GM21381 (cell line): ENCODE results near the gene RNF19B.

Experiments
- ATAC-seq: cut with Tn5 transposase; IDR thresholded peaks from one replicate; pipeline ENCODE4 v1.9.1; 2021; ENCODE audit warnings: mild to moderate bottlenecking, moderate library complexity; ENCODE audit not compliant: unreplicated experiment

RNF19B gene

DNA sequence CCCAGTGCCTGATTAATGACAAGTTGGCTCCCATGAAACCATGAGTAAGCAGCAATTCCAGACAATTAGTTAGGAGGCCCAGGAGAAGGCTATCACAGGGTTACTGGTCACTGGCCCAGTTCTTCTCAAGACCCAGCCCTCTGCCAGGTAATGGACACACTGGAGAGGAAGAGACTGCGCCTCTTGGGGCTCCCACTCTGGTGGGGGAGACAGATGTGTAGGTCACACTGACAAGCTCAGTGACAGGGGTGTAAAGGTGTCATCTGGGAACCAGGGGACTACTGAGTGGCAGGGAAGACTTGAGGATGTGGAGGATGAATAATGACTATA is 73.4 kb downstream of the RNF19B start:
- no peak for ATAC-seq

DNA sequence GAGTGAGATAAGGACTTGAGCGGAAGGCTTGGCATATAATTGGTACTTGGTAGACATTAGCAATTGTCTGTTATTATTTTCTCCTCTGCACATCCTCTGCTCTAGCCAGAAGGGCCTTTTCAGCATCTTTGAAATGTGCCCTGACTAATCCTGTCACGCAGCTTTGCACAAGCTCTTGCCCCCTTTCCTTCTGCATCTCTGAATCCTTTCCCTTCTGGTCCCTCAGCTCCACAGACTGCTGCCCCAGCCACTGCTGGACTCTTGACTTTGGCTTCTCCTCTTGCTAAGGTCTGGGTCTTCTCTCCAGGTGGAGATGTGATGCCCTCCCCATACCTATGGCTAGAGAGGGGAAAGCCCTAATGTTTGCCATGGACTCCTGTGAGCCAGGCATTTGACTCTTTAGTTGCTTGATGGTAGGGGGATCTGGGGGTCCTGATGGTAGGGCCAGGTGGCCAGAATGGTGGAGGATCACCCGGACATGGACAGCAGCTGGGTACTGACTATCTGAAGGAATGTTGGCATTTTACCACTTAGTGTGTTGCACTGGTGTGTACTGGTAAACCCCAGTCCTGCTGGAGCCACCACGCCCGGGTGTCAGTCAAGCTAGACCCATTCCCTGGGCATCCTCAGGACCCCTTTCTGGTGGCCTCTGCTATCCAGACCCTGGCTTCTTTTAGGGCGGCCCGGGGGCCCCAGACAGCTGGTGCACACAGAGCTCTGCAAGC is 73.9 kb downstream of the RNF19B start:
- no peak for ATAC-seq

DNA sequence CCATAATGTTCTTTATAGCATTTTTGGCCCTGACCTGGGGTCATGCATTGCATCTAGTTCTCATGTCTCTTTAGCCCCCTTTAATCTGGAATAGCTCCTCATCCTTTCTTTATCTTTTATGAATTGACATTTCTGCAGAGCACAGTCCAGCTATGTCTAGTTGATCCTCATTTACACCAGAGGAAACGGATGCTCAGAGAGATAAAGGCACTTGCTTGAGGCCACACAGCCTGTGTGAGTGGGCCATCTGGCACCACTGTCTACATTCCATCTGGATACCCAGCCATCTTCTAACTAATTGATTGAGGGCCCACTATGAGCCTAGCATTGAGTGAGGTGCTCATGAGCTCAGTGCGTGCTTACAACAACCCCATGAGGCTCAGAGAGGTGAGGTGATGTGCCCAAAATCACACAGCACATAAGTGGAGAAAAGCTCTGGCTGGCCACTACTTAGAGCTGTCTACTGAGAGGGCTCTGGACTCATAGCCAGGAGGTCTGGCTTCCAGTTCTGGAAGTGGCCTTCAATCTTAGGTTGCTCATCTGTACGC is 74.8 kb downstream of the RNF19B start:
- no peak for ATAC-seq

DNA sequence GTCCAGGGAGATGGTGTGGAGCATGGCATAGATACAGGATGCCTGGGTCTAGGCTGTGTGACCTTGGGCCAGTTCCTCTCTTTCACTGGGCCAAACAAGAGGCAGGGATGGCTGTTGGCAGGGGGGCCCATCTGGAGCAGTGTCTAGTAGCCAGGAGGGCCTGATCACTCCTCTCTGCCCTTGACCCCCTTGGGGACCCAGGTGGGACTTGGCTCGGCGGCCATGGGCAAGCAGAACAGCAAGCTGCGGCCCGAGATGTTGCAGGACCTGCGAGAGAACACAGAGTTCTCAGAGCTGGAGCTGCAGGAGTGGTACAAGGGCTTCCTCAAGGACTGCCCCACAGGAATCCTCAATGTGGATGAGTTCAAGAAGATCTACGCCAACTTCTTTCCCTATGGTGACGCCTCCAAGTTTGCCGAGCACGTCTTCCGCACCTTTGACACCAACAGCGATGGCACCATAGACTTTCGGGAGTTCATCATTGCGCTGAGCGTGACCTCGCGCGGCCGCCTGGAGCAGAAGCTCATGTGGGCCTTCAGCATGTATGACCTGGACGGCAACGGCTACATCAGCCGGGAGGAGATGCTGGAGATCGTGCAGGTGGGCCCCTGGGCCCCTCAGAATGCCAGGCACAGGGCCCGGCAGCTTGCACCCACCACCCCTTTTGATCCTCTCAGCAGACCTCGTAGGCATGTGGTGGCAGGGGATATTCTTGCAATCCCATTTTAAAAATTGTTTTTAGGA is 75.8 kb downstream of the RNF19B start:
- no peak for ATAC-seq

DNA sequence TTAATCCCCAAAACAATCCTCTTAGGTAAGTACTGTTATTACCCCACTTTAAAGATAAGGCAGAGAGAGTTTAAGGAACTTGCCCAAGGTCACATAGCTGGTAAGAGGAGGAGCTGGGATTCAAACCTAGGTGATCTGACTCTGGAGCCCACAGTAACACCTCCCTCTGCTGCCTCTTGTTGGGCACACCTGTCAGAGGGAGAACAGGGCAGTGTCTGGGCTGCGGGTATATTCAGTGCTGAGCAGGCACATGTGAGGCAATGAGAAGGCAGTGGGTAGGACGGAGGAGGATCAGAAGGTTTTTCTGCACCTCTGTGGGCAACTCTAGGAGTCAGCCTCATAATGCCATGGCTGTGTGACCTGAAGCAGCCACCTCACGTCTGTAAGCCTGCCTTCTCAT is 76.5 kb downstream of the RNF19B start:
- no peak for ATAC-seq

DNA sequence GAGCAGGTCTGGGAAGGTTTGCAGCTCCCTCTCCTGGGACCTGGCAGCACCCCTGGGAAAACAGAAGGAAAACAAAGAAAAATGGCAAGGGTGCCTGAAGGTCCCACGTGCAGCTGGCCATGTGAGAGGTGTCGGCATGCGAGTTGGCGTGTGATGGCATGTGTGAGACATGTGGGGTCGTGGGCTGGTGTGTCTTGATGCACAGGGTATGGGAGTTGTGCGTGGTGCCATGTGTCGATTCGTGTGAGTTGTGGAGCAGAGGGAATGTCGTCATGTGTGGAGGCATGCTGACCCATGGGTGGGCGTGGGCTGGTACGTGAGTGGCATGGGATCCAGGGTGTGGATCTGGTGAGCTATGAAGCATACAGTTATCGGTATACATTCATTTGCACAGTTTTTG is 77.0 kb downstream of the RNF19B start:
- no peak for ATAC-seq

DNA sequence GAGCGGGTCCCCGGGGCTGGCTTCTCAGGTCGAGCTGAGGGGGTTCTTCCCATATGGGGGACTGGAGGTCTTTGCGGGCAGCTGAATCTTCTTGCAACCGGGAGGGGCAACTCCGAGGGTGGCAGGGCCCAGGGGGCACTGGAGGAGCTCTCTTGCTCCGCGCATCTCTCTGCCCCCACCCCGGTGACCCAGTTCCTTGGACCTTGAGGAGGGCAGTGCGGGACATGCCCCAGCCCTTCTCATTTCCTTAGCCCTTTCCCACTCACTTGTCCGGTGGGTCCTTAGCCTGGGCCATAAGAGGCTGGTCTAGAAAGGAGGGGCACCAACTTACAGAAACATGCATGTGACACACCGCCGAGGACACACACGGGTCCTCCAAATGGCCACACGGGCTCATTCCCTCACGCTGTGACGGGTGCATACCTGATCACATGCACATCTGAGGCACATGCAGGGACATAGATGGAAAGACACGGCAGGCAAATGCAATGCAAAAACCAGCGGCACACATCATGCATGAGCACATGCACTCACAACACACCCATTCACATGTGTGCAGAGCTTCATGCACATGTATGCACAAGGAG is 77.7 kb downstream of the RNF19B start:
- ATAC-seq = no peak
